Fibroblast of villous mesenchyme (primary cell): Measurements from ENCODE around the gene SRBD1. TPM values are rescaled to one million over a fixed set of nuclear protein-coding genes. Genes with fewer than 3 reads are reported as not detected.
A peak's percentile ranks its signal among the peaks of the same experiment; 100 is the strongest.

ENCODE experiments used
- DNase-seq: peaks from one replicate; pipeline ENCODE4 v3.0.0-alpha.2; 2010; ENCODE audit warnings: low read depth
- H3K4me3 ChIP-seq: 2 replicates; pipeline ENCODE4 v1.5.1; 2011; ENCODE audit warnings: low read depth, mild to moderate bottlenecking, low read length
- CTCF ChIP-seq: IDR thresholded peaks from 2 replicates; pipeline ENCODE4 v1.5.1; 2012; ENCODE audit warnings: low read depth, mild to moderate bottlenecking, low read length; ENCODE audit not compliant: insufficient read depth
- total RNA-seq: library from RNA; depleted of rRNA; stranded (reverse); fragments of >200 nt; gene quantifications from 2 replicates; pipeline ENCODE4 v1.2.3, GENCODE V29; 2012

Gene SRBD1
- total RNA-seq, 1 donor: 31.1 TPM

DNA sequence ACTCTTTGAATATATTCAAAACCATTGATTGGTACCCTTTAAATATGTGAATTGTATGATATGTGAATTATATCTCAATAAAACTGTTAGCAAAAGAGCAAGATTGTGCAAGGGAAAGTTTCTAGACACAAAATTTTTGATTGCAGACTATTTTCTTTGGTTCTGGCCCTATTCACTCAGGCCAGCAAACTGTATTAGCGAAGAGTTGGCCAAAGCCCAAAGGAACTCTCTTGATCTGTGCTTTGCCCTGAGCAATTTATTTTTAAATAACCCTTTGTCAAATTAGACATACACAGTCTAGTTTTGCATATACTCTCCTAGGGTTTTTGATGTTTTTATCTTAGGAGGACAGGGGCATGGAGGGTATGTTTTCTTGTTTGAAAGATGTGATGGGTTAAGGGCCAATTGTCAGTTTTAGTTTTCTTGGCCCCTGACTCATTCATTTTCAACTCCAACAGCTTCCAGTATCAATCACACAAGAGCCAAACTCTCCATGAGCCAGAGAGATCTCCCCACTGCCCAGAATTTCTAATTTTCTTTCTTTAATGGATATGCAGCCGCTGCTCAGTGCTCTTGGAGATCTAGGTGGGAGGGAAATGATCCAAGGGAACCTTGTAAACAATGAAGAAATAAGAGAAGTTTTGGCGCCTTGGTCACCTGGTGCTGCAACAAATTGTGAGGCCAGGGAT is 231.5 kb downstream of the SRBD1 start:
- no peak for DNase-seq
- H3K4me3 ChIP-seq: no peak overlapping the region
- TF ChIP-seq CTCF: no peak

GRCh38 chr2:45373534-45373933 is 237.5 kb downstream of the SRBD1 start:
- DNase-seq: no peak
- no peak overlapping the region for H3K4me3 ChIP-seq
- TF ChIP-seq CTCF: no peak

DNA sequence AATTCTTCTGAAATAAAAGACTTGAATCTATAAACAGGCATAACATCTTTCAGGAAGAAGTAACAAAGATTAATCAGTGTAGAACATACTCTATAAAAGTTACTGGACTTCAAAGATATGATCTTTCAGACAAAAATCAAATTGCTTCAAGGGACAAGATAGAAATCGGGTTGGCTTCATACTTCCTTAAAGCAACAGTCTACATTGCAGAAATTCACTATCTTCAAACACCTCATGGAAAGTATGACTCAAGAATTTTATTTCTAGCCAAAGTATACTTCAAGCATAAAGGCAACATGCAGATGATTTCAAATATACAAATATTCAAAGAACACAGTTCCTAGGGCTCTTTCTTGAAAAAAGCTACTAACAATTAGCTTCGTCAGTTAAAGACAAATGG is 240.7 kb downstream of the SRBD1 start:
- DNase-seq: no peak
- TF ChIP-seq CTCF: no peak
- H3K4me3 ChIP-seq: no peak overlapping the region

GRCh38 chr2:45368792-45369191 is 242.3 kb downstream of the SRBD1 start:
- DNase-seq: no peak
- no peak overlapping the region for H3K4me3 ChIP-seq
- TF ChIP-seq CTCF: no peak

DNA sequence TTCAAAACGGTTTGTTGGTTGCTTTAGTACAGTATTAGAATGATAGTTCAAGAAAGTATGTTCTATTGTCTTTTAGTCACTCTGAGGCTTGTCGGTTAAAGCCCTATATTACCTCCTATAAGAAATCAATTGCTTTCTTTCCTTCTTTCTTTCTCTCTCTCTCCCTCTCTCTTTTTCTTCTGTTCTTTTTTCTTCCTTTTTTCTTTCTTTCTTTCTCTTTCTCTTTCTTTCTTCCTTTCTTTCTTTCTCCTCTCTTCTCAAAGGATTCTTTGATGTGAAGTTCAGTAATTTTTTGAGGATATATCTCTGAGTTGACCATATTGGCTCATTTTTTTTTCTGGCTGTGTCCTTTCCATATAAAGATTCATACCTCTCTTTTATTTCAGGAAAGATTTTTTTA is 249.4 kb downstream of the SRBD1 start:
- no peak overlapping the region for H3K4me3 ChIP-seq
- DNase-seq: no peak
- TF ChIP-seq CTCF: no peak

DNA sequence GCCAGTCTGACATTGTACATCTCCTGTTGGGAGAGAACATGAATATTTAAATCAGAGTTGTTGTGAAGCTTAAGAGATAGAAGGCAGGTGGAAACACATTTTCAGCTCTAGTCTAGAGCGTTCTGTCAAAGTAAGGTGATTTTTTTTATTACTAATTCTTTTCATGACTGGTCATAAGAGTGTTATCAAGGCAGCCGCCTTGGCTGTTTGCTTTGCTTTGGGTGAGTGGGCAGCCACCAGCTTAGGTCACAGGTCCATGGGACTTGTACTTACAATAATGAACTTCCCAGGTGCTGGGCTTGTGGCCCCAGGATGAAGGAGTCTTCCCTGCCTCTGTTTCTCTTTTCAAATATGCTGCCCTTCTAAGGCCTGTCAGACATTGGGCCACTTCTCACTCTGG is 256.3 kb downstream of the SRBD1 start:
- no peak overlapping the region for H3K4me3 ChIP-seq
- no peak for TF ChIP-seq CTCF
- DNase-seq: no peak

- peak; percentile 94 for DNase-seq
- no peak overlapping the region for H3K4me3 ChIP-seq
- no peak for TF ChIP-seq CTCF
Observed at GRCh38 chr2:45353879-45354278, 257.2 kb downstream of the SRBD1 start.
